Measurements from ENCODE around the gene KYAT1. TPM values are rescaled to one million over a fixed set of nuclear protein-coding genes. Genes with fewer than 3 reads are reported as not detected.

The KYAT1 gene
- total RNA-seq (2022; extraction: Qiagen RNA extraction; ENCODE audit: low read depth): 7.7 to 8.8 TPM (median 8.1 TPM) in 5 replicates

GRCh38 chr9:128881884-128882676 lies at the start of gene KYAT1, which contains the start of gene LRRC8A:
Gene KYAT1, minus strand, starts transcription at chr9:128881950. Its CDS starts 36,545 bp downstream, at chr9:128845405.
Gene LRRC8A, plus strand, starts transcription at chr9:128882133. Its CDS starts 25,032 bp downstream, at chr9:128907165.

GRCh38 chr9:128920381-128921058 lies 38.8 kb upstream of the KYAT1 start, which contains the start of gene PHYHD1:
Gene PHYHD1, plus strand, starts transcription at chr9:128920982. Its CDS starts 1,342 bp downstream, at chr9:128922324.

GRCh38 chr9:128829477-128830251 lies 52.1 kb downstream of the KYAT1 start, which contains the start of gene SPOUT1:
Gene SPOUT1, minus strand, starts transcription at chr9:128829794. Its CDS starts 14 bp downstream, at chr9:128829780.

GRCh38 chr9:128818099-128818838 lies 63.5 kb downstream of the KYAT1 start, which contains the start of gene ENDOG:
Gene ENDOG, plus strand, starts transcription at chr9:128818500. Its CDS starts 185 bp downstream, at chr9:128818685.

GRCh38 chr9:128786681-128787601 lies 94.8 kb downstream of the KYAT1 start, which contains the start of gene TBC1D13:
Gene TBC1D13, plus strand, starts transcription at chr9:128787253. Its CDS starts 101 bp downstream, at chr9:128787354.

Other genes starting within 250 kb of the KYAT1 start
- 98.4 to 143 TPM (median 130 TPM) in 5 replicates for gene DYNC2I2, start 225.1 kb downstream of the KYAT1 start, total RNA-seq (2022; extraction: Qiagen RNA extraction; ENCODE audit: low read depth)
- 408 to 577 TPM (median 430 TPM) in 5 replicates for gene SET, start 192.7 kb downstream of the KYAT1 start, total RNA-seq (2022; extraction: Qiagen RNA extraction; ENCODE audit: low read depth)
- 11.7 to 17.4 TPM (median 14.6 TPM) in 5 replicates for gene PKN3, start 179.4 kb downstream of the KYAT1 start, total RNA-seq (2022; extraction: Qiagen RNA extraction; ENCODE audit: low read depth)
- gene ZDHHC12, start 157.8 kb downstream of the KYAT1 start, total RNA-seq (2022; extraction: Qiagen RNA extraction; ENCODE audit: low read depth): 60.2 to 92.8 TPM (median 83.7 TPM) in 5 replicates
- gene ZER1, start 110.0 kb downstream of the KYAT1 start, total RNA-seq (2022; extraction: Qiagen RNA extraction; ENCODE audit: low read depth): 14.7 to 17.0 TPM (median 15.1 TPM) in 5 replicates
- gene TBC1D13, start 94.7 kb downstream of the KYAT1 start, total RNA-seq (2022; extraction: Qiagen RNA extraction; ENCODE audit: low read depth): 18.3 to 23.3 TPM (median 21.4 TPM) in 5 replicates
- gene ENDOG, start 63.5 kb downstream of the KYAT1 start, total RNA-seq (2022; extraction: Qiagen RNA extraction; ENCODE audit: low read depth): 13.5 to 31.4 TPM (median 28.3 TPM) in 5 replicates
- gene SPOUT1, start 52.2 kb downstream of the KYAT1 start, total RNA-seq (2022; extraction: Qiagen RNA extraction; ENCODE audit: low read depth): 26.3 to 46.9 TPM (median 37.4 TPM) in 5 replicates
- gene LRRC8A, start 183 bp upstream of the KYAT1 start, total RNA-seq (2022; extraction: Qiagen RNA extraction; ENCODE audit: low read depth): 36.1 to 43.2 TPM (median 42.1 TPM) in 5 replicates
- 0.13 TPM in 1 of 5 replicates, not detected in the others for gene PHYHD1, start 39.0 kb upstream of the KYAT1 start, total RNA-seq (2022; extraction: Qiagen RNA extraction; ENCODE audit: low read depth)
- gene DOLK, start 65.7 kb upstream of the KYAT1 start, total RNA-seq (2022; extraction: Qiagen RNA extraction; ENCODE audit: low read depth): 28.0 to 38.9 TPM (median 36.5 TPM) in 5 replicates
- 38.0 to 41.3 TPM (median 39.8 TPM) in 5 replicates for gene NUP188, start 65.7 kb upstream of the KYAT1 start, total RNA-seq (2022; extraction: Qiagen RNA extraction; ENCODE audit: low read depth)
- 34.4 to 53.8 TPM (median 47.7 TPM) in 5 replicates for gene SH3GLB2, start 146.4 kb upstream of the KYAT1 start, total RNA-seq (2022; extraction: Qiagen RNA extraction; ENCODE audit: low read depth)
- 11.7 to 15.6 TPM (median 13.5 TPM) in 5 replicates for gene MIGA2, start 154.7 kb upstream of the KYAT1 start, total RNA-seq (2022; extraction: Qiagen RNA extraction; ENCODE audit: low read depth)
- gene DOLPP1, start 199.2 kb upstream of the KYAT1 start, total RNA-seq (2022; extraction: Qiagen RNA extraction; ENCODE audit: low read depth): 20.4 to 23.4 TPM (median 21.3 TPM) in 5 replicates
- 25.2 to 31.1 TPM (median 28.6 TPM) in 5 replicates for gene CRAT, start 228.8 kb upstream of the KYAT1 start, total RNA-seq (2022; extraction: Qiagen RNA extraction; ENCODE audit: low read depth)
- gene PTPA, start 229.5 kb upstream of the KYAT1 start, total RNA-seq (2022; extraction: Qiagen RNA extraction; ENCODE audit: low read depth): 121 to 135 TPM (median 133 TPM) in 5 replicates

All from A549 treated with CpdA at 1 μM for 4 hours (cell line).